Fibroblast of upper back skin (primary cell): ENCODE measurements around the gene LSM3.

Experiments used
- DNase-seq: peaks from one replicate; pipeline ENCODE4 v3.0.0-alpha.2; 2013

The LSM3 gene

GRCh38 chr3:14178247-14179113 is at the start of gene LSM3, which contains the start of gene XPC:
Gene LSM3 (plus strand): TSS chr3:14178817. CDS start chr3:14178861, 44 bp downstream.
Gene XPC (minus strand): TSS chr3:14178601. CDS start chr3:14178568, 33 bp downstream.
- DNase-seq: peak; percentile 100

GRCh38 chr3:14129296-14129695 is 49.3 kb upstream of the LSM3 start:
- no peak for DNase-seq

- no peak for DNase-seq
Measured at GRCh38 chr3:14130230-14130629, 48.4 kb upstream of the LSM3 start.

GRCh38 chr3:14130707-14131106 is 47.9 kb upstream of the LSM3 start:
- no peak for DNase-seq

GRCh38 chr3:14131134-14131533 is 47.5 kb upstream of the LSM3 start:
- DNase-seq: no peak

GRCh38 chr3:14132120-14132519 is 46.5 kb upstream of the LSM3 start:
- DNase-seq: no peak

GRCh38 chr3:14132689-14133088 is 45.9 kb upstream of the LSM3 start:
- DNase-seq: no peak

GRCh38 chr3:14133188-14133800 is 45.3 kb upstream of the LSM3 start:
- DNase-seq: no peak

- DNase-seq: no peak
Measured at GRCh38 chr3:14133876-14134275, 44.7 kb upstream of the LSM3 start.

- DNase-seq: no peak
Measured at GRCh38 chr3:14134291-14134690, 44.3 kb upstream of the LSM3 start.

GRCh38 chr3:14135581-14135980 is 43.0 kb upstream of the LSM3 start:
- no peak for DNase-seq

GRCh38 chr3:14137004-14137403 is 41.6 kb upstream of the LSM3 start:
- DNase-seq: no peak

GRCh38 chr3:14137445-14137844 is 41.2 kb upstream of the LSM3 start:
- DNase-seq: no peak

GRCh38 chr3:14138109-14138877 is 40.3 kb upstream of the LSM3 start:
- no peak for DNase-seq

GRCh38 chr3:14138878-14139655 is 39.5 kb upstream of the LSM3 start:
- no peak for DNase-seq

- DNase-seq: no peak
Measured at GRCh38 chr3:14139771-14140170, 38.8 kb upstream of the LSM3 start.

GRCh38 chr3:14140668-14141067 is 37.9 kb upstream of the LSM3 start:
- DNase-seq: no peak

GRCh38 chr3:14141144-14141543 is 37.5 kb upstream of the LSM3 start:
- no peak for DNase-seq

- no peak for DNase-seq
Measured at GRCh38 chr3:14141602-14142341, 36.8 kb upstream of the LSM3 start.

- DNase-seq: no peak
Measured at GRCh38 chr3:14142567-14143270, 35.9 kb upstream of the LSM3 start.
